ENCODE data around the gene IFNK.

The IFNK gene

DNA sequence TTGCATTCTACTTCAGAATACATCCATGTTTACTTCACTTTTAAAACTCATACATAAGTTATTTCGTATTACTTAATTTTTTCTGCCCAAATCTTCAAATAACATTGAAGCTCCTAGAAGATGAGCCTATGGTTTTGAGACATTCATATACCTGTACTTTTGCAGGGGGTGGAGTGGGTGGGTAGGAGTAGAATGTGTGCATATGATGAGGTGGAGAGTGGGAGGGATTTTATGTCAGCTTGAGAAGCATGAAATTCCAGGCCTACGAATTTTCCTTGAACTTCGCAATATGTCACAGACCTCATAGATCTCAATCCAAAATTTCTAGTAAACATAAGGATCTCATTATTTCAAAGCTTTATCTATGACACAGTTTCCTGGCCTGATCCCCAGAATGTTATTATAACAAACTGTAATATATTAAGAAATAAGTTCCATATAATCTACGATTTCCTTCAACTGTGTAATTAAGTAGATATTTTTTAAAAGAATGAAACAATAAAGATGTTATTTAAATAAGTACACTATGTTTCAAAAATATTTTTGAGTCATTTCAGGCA is 25.2 kb downstream of the IFNK start:
- TF ChIP-seq CTCF (IDR thresholded peaks at IDR 0.05; ENCODE audit: extremely low read depth, missing control alignments), result no peak
- no peak for DNase-seq (ENCODE audit: low spot score)

- no peak for DNase-seq (ENCODE audit: low spot score)
- no peak for TF ChIP-seq CTCF (IDR thresholded peaks at IDR 0.05; ENCODE audit: extremely low read depth, missing control alignments)
Observed at GRCh38 chr9:27554712-27555111, 30.6 kb downstream of the IFNK start.

DNA sequence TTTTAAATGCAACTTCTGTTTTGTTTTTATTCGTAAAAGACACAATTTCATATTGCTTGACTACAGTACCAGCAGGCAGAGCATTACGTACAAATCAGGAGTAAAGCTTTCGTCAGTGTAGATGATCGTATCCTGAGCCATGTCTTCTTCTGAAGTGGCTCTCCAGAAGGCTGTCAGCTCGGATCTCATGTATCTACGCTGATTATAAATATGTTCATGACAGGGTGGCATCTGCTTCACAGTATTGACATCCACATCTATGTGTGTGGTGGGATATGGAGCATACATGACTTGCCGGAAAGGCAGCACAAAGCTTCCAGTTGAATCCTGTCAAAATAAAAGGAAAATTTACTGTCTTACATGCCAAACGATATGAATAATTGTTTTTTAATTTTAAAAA is 32.4 kb downstream of the IFNK start:
- no peak for DNase-seq (ENCODE audit: low spot score)
- TF ChIP-seq CTCF (IDR thresholded peaks at IDR 0.05; ENCODE audit: extremely low read depth, missing control alignments), result no peak

- DNase-seq (ENCODE audit: low spot score), result no peak
- no peak for TF ChIP-seq CTCF (IDR thresholded peaks at IDR 0.05; ENCODE audit: extremely low read depth, missing control alignments)
Observed at GRCh38 chr9:27558307-27558706, 34.2 kb downstream of the IFNK start.

GRCh38 chr9:27560457-27560856 is 36.4 kb downstream of the IFNK start:
- no peak for TF ChIP-seq CTCF (IDR thresholded peaks at IDR 0.05; ENCODE audit: extremely low read depth, missing control alignments)
- no peak for DNase-seq (ENCODE audit: low spot score)

DNA sequence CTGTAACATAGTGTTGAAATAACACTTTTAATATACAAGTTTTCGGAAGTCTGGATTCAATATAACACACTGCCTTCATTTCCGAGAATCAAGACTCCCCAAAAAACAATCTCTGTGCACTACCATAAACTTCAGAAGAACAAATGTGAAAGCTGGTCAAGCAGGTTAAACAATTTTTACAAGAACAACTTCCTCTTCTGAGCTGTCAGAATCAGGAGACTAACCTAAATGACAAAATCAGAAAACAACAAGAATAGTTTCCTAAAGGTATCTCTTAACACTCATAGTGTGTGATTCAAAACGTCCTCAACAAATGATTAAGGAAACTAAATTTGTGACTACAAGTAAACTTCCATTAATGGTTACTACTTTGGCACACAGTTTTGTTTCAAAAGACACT is 37.6 kb downstream of the IFNK start:
- no peak for DNase-seq (ENCODE audit: low spot score)
- no peak for TF ChIP-seq CTCF (IDR thresholded peaks at IDR 0.05; ENCODE audit: extremely low read depth, missing control alignments)

- no peak for TF ChIP-seq CTCF (IDR thresholded peaks at IDR 0.05; ENCODE audit: extremely low read depth, missing control alignments)
- no peak for DNase-seq (ENCODE audit: low spot score)
Observed at GRCh38 chr9:27563738-27564430, 39.8 kb downstream of the IFNK start.

Data from GM20000 (cell line).